OCI-LY7 (cell line): Measurements from ENCODE around the gene KATNIP.

Experiments used
- CTCF ChIP-seq: fragments of 200-600 bp; sonication (generic); conservative IDR thresholded peaks from 2 replicates; pipeline ENCODE4 v1.5.1; 2014; ENCODE audit warnings: mild to moderate bottlenecking, antibody characterized with exemption, low read length, moderate library complexity, mixed read lengths
- EZH2phosphoT487 ChIP-seq: fragments of 200-600 bp; sonication (generic); IDR thresholded peaks from 2 replicates; pipeline ENCODE4 v1.6.1; 2018; ENCODE audit warnings: low read depth, borderline replicate concordance, mild to moderate bottlenecking, mixed run types, antibody characterized with exemption, low read length, moderate library complexity, mixed read lengths

GRCh38 chr16:27534256-27534655 is 15.7 kb upstream of the KATNIP start:
- TF ChIP-seq CTCF (no peak), EZH2phosphoT487 (no peak)
